Ovary (tissue), 9 donors: ENCODE results near the gene TGIF1. TPM values are rescaled to one million over a fixed set of nuclear protein-coding genes. Genes with fewer than 3 reads are reported as not detected.
A peak's percentile ranks its signal among the peaks of the same experiment; 100 is the strongest.
"Not testable (repeated sequence)": the region's sequence is repeated elsewhere in the genome, so short reads cannot be mapped to it uniquely, and the experiment has no call there.

Source experiments
- DNase-seq, 5 donors: peaks; one replicate each; pipeline ENCODE4 v3.0.0-alpha.2; 2019 to 2020
- H3K27ac ChIP-seq, 2 donors: fragments of 200-600 bp; one replicate each; pipeline versions ENCODE4 v1.5.1 to v1.8.0; 2019 to 2022
- H3K27me3 ChIP-seq: fragments of 200-600 bp; one replicate; pipeline ENCODE4 v1.8.0; 2022
- H3K36me3 ChIP-seq: fragments of 200-600 bp; sonication (generic); one replicate; pipeline ENCODE4 v1.5.1; 2019
- H3K4me1 ChIP-seq: one replicate; pipeline ENCODE4 v1.8.1; 2013; ENCODE audit warnings: mild to moderate bottlenecking, moderate library complexity; ENCODE audit not compliant: insufficient read depth
- H3K4me3 ChIP-seq: fragments of 200-600 bp; sonication (generic); one replicate; pipeline ENCODE4 v1.5.1; 2017
- H3K9me3 ChIP-seq, 2 donors: fragments of 200-600 bp in 1 of 2; sonication (generic) in 1 of 2; one replicate each; pipeline versions ENCODE4 v1.5.1 to v1.8.1; 2013 to 2019; ENCODE audit warnings: mild to moderate bottlenecking in 1 of 2, moderate library complexity in 1 of 2
- EP300 ChIP-seq: sonication (generic); formaldehyde crosslinking; IDR thresholded peaks from one replicate; pipeline ENCODE4 v1.6.1; 2017; ENCODE audit warnings: antibody characterized with exemption
- POLR2A ChIP-seq: fragments of 450-650 bp; IDR thresholded peaks from one replicate; pipeline ENCODE4 v1.6.1; 2017; ENCODE audit warnings: antibody characterized with exemption, mild to moderate bottlenecking, moderate library complexity
- WGBS, 3 donors: extraction: QIAGEN DNeasy Blood & Tissue Kit in 1 of 3; methylation state at CpG; one replicate each; pipeline versions ENCODE4 v1.1.5 to v1.1.7; 2013 to 2017; 5-methylcytosine and 5-hydroxymethylcytosine counted together
- intact Hi-C, 4 donors: fragments of 100-400 bp; cut with DNase I; formaldehyde crosslinking; loops; one replicate each; pipeline versions ENCODE4 v1.11.0 to v1.15.1; 2022 to 2023
- polyA plus RNA-seq, 2 donors: library from polyadenylated mRNA; stranded (reverse); fragments of 200-250 nt in 1 of 2; fragments of 350-450 nt in 1 of 2; fragmentation: Illumina TruSeq in 1 of 2; extraction: RNeasy Lipid Tissue Mini Kit (QIAGEN cat#74804) in 1 of 2; gene quantifications; one replicate each; pipeline ENCODE4 v1.2.3, GENCODE V29; 2013 to 2014
- total RNA-seq, 7 donors: library from RNA; depleted of rRNA in 2 of 7; stranded (reverse); fragments of >200 nt in 2 of 7; fragmentation: NEBNext Ultra II Directional in 3 of 7; extraction: Animal tissue kit (Norgen Biotek cat#: 25700) in 3 of 7; gene quantifications; one replicate each; pipeline versions ENCODE4 v1.1.0 to v1.2.4, GENCODE V29; 2016 to 2023
- TF ChIP-seq, protein P1 (sequence below), 3 donors: fragments of 450-650 bp in 2 of 3; fragments of 200-600 bp in 1 of 3; IDR thresholded peaks; one replicate each; pipeline versions ENCODE4 v1.5.1 to v1.8.0; 2016 to 2022; ENCODE audit warnings: antibody characterized with exemption in 3 of 3, mild to moderate bottlenecking in 1 of 3
- donor health status: DM: no; HTN: no; CAD: no; lungs with moderate emphysema.
- donor health status: DM: no; HTN: no; CAD: no.
- donor health status: Bipolar disorder and iron deficiency.
- donor health status: DM: yes; HTN: yes; CAD: no.
- donor health status: DM: no; HTN: no; CAD: no.
- donor health status: DM: yes; HTN: yes; CAD: no.

Gene TGIF1
- total and polyA plus RNA-seq, 9 donors = 30.9 to 93.4 (median 64.0) TPM

DNA sequence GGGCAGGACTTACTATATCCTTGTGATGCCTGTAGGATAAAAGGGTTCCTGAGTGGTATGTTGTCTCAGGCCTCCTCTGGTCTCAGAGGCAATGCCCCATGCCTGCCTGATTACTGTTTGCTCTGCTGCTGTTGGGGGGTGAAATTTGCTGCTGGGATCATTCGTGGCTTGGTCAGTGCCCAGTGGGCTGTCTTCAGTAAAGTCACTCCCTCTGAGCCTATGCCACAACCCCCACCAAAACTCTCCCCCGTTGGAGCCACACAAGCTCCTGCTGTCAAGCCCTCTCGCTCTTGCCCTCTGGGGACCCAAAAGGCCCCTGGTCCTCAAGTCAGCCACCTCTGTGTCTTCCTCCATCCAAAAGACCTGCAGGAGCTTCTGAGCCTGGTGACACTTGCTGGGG lies 38.6 kb upstream of the TGIF1 start:
- H3K9me3 ChIP-seq = no peaks in the 10 kb centered on the region
- no peak overlapping the region for H3K27ac ChIP-seq
- no peaks in the 10 kb centered on the region for H3K4me1 ChIP-seq
- WGBS, 3 donors = 81 to 83% (median 83%) methylated on average over 3 of the region's 3 CpGs
- no peak for DNase-seq
- TF ChIP-seq POLR2A (no peak), EP300 (no peak)
- TF ChIP-seq, protein P1, sequence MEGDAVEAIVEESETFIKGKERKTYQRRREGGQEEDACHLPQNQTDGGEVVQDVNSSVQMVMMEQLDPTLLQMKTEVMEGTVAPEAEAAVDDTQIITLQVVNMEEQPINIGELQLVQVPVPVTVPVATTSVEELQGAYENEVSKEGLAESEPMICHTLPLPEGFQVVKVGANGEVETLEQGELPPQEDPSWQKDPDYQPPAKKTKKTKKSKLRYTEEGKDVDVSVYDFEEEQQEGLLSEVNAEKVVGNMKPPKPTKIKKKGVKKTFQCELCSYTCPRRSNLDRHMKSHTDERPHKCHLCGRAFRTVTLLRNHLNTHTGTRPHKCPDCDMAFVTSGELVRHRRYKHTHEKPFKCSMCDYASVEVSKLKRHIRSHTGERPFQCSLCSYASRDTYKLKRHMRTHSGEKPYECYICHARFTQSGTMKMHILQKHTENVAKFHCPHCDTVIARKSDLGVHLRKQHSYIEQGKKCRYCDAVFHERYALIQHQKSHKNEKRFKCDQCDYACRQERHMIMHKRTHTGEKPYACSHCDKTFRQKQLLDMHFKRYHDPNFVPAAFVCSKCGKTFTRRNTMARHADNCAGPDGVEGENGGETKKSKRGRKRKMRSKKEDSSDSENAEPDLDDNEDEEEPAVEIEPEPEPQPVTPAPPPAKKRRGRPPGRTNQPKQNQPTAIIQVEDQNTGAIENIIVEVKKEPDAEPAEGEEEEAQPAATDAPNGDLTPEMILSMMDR (IDR thresholded peaks at IDR 0.05) = no peak
- no peaks in the 10 kb centered on the region for H3K27me3 ChIP-seq
- no peak overlapping the region for H3K4me3 ChIP-seq
- H3K36me3 ChIP-seq = no peaks in the 10 kb centered on the region
- intact Hi-C loops = no loop called here

DNA sequence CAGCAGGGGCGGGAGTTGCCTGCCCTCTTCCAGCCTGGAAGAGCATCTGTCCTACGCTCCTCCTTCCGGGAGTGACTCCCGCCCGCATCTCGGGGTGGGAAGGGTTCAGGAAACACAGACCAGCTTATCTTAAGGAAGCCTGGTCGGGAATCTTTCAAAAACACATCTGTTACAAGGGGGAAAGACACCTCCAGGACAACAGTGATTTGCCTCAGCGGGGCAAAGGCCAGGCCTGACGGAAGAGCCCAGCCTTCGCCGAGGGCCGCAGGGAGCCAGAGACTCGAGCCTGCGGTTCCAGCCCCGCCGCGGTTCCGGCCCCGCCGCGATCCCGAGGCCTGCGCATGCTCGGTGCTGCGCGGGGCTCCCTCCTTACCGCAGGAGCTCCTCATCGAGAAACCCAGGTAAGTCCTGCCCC lies 38.1 kb upstream of the TGIF1 start:
- H3K27me3 ChIP-seq = no peaks in the 10 kb centered on the region
- H3K4me3 ChIP-seq = peak overlapping the region; percentile 31
- TF ChIP-seq EP300 = no peak
- no peak for TF ChIP-seq POLR2A
- TF ChIP-seq, protein P1 (IDR thresholded peaks at IDR 0.05) = no peak
- WGBS, 3 donors = 18 to 25% (median 24%) methylated on average over 28 of the region's 28 CpGs
- H3K4me1 ChIP-seq = no peaks in the 10 kb centered on the region
- intact Hi-C loops = no loop called here
- no peaks in the 10 kb centered on the region for H3K36me3 ChIP-seq
- no peaks in the 10 kb centered on the region for H3K9me3 ChIP-seq
- no peak overlapping the region for H3K27ac ChIP-seq
- peak in 2 of 5 donors; percentile 26 to 39 for DNase-seq

DNA sequence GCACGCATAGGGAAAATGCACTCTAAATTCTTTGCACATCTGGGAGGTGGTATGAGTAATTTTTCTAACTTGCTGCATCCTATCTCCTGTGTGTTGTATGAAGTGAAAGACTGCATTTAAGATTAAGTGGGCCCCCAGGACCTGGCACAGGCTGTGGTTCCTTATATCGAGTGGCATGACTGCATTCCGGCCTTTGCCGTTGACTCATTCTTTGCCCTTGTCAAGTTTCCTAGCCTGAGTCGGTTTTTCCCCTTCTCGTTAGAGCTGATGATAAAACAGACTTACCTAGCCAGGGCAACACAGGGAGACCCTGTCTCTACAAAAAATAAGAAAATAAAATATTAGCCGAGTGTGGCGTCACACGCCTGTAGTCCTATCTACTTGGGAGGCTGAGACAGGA lies 37.4 kb upstream of the TGIF1 start:
- WGBS, 3 donors = 92 to 93% (median 92%) methylated on average over 9 of the region's 9 CpGs
- not testable (repeated sequence) for H3K4me3 ChIP-seq, DNase-seq

DNA sequence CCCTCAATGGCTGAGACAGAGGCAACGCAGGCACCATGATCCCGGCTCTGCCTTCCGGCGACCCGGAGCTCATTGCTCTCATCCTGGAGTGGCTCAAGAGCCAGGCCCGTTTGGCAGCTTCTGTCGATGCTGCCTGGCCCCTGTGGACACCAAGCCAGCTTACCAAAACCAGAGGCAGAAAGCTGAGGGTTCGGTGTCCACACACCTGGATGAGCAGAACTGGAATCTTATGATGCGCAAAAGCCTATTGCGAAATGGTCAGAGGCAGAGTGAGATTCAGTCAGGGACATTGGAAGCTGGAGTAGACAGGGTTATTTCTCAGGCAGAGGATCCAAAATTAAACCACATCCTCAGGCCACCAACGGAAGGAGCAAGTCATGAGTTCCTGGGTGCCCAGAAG lies 34.9 kb upstream of the TGIF1 start:
- TF ChIP-seq, protein P1 (IDR thresholded peaks at IDR 0.05) = no peak
- no peak for TF ChIP-seq EP300
- no peak for TF ChIP-seq POLR2A
- H3K36me3 ChIP-seq = no peaks in the 10 kb centered on the region
- DNase-seq = no peak
- no peaks in the 10 kb centered on the region for H3K4me1 ChIP-seq
- no peaks in the 10 kb centered on the region for H3K27me3 ChIP-seq
- WGBS, 3 donors = 88 to 91% (median 91%) methylated on average over 11 of the region's 11 CpGs
- intact Hi-C loops = no loop called here
- H3K27ac ChIP-seq = no peak overlapping the region
- no peak overlapping the region for H3K4me3 ChIP-seq
- no peaks in the 10 kb centered on the region for H3K9me3 ChIP-seq

More for the DNA sequence above, 37.4 kb upstream of the TGIF1 start:
- H3K9me3 ChIP-seq, H3K27me3 ChIP-seq, H3K4me1 ChIP-seq, H3K27ac ChIP-seq, intact Hi-C loops, H3K36me3 ChIP-seq: not testable (repeated sequence)

DNA sequence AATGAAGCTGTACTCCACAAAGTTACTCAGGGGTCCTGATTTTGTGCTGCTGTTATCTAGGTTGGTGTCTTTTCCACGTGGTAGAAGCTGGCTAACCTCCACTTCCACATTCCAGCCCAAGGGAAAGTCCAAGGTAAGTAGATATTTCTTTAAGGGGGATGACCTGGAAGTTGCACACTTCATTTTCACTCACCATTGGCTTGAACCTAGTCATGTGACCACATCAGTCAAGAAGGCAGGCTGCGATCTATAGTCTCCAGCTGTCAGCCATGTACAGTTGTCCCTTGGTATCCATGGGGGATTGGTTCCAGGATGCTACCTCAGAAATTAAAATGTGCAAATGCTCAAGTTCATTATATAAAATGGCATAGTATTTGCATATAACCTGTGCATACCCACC lies 31.9 kb upstream of the TGIF1 start:
- intact Hi-C loops = no loop called here
- no peak for TF ChIP-seq POLR2A
- TF ChIP-seq, protein P1 (IDR thresholded peaks at IDR 0.05) = no peak
- no peak for TF ChIP-seq EP300
- 79 to 88% (median 84%) methylated on average over 2 of the region's 2 CpGs for WGBS, 3 donors
- Histone ChIP-seq H3K4me1 (no peaks in the 10 kb centered on the region), H3K9me3 (no peaks in the 10 kb centered on the region), H3K27ac (no peak overlapping the region), H3K4me3 (no peak overlapping the region), H3K36me3 (no peaks in the 10 kb centered on the region), H3K27me3 (no peaks in the 10 kb centered on the region)
- no peak for DNase-seq
